Sigmoid colon (tissue), 7 donors: ENCODE results near the gene RYR3. TPM values are rescaled to one million over a fixed set of nuclear protein-coding genes. Genes with fewer than 3 reads are reported as not detected.

Experiments used
- DNase-seq: peaks from one replicate; pipeline ENCODE4 v3.0.0-alpha.2; 2019
- H3K27ac ChIP-seq, 4 donors: fragments of 200-600 bp; sonication (generic); one replicate each; pipeline ENCODE4 v1.5.1; 2016 to 2019; ENCODE audit warnings: mild to moderate bottlenecking in 1 of 4
- H3K27me3 ChIP-seq, 3 donors: fragments of 200-600 bp; sonication (generic); one replicate each; pipeline ENCODE4 v1.5.1; 2019; ENCODE audit warnings: mild to moderate bottlenecking in 1 of 3
- H3K36me3 ChIP-seq, 4 donors: fragments of 200-600 bp; sonication (generic); one replicate each; pipeline ENCODE4 v1.5.1; 2016 to 2019
- H3K4me1 ChIP-seq, 4 donors: fragments of 200-600 bp; sonication (generic); one replicate each; pipeline ENCODE4 v1.5.1; 2017 to 2019
- H3K4me3 ChIP-seq, 4 donors: fragments of 200-600 bp; sonication (generic); one replicate each; pipeline ENCODE4 v1.5.1; 2017 to 2019; ENCODE audit warnings: mild to moderate bottlenecking in 2 of 4, moderate library complexity in 1 of 4
- H3K9me3 ChIP-seq, 4 donors: fragments of 200-600 bp in 3 of 4; sonication (generic) in 3 of 4; one replicate each; pipeline versions ENCODE4 v1.5.1 to v1.6.1; 2013 to 2019
- CTCF ChIP-seq, 4 experiments: fragments of 450-650 bp in 3 of 4; fragments of 200-600 bp in 1 of 4; IDR thresholded peaks; one replicate each; pipeline ENCODE4 v1.5.1; 2016 to 2019; ENCODE audit warnings: antibody characterized with exemption in 4 of 4, mild to moderate bottlenecking in 3 of 4, moderate library complexity in 2 of 4
- EP300 ChIP-seq, 4 donors: sonication (generic); formaldehyde crosslinking; IDR thresholded peaks; one replicate each; pipeline ENCODE4 v1.6.1; 2017; ENCODE audit warnings: antibody characterized with exemption in 4 of 4
- POLR2A ChIP-seq, 2 donors: fragments of 450-650 bp; IDR thresholded peaks; one replicate each; pipeline ENCODE4 v1.6.1; 2016; ENCODE audit warnings: antibody characterized with exemption in 2 of 2, mild to moderate bottlenecking in 2 of 2, moderate library complexity in 2 of 2
- POLR2AphosphoS5 ChIP-seq, 4 donors: sonication (generic); formaldehyde crosslinking; IDR thresholded peaks; one replicate each; pipeline ENCODE4 v1.6.1; 2017; ENCODE audit warnings: antibody characterized with exemption in 4 of 4
- WGBS, 2 donors: extraction: QIAGEN DNeasy Blood & Tissue Kit; methylation state at CpG; one replicate each; pipeline ENCODE4 v1.1.7; 2013; 5-methylcytosine and 5-hydroxymethylcytosine counted together
- intact Hi-C: fragments of 100-400 bp; cut with DNase I; formaldehyde crosslinking; loops from one replicate; pipeline ENCODE4 v1.15.1; 2023
- polyA plus RNA-seq, 3 donors: library from polyadenylated mRNA; stranded (reverse); fragments of 200-250 nt; gene quantifications; one replicate each; pipeline ENCODE4 v1.2.3, GENCODE V29; 2013
- total RNA-seq, 4 donors: library from RNA; depleted of rRNA; stranded (reverse); fragments of >200 nt; gene quantifications; one replicate each; pipeline ENCODE4 v1.1.0, GENCODE V29; 2016
- donor health status: healthy with polysubstance abuse.
- donor health status: Bipolar disorder and iron deficiency.
- donor health status: healthy.

Gene RYR3
- total and polyA plus RNA-seq, 7 donors = 0.38 to 29.1 (median 10.5) TPM; not detected in 1

GRCh38 chr15:33678176-33678575, 367.4 kb downstream of the RYR3 start:
- TF ChIP-seq POLR2AphosphoS5 (IDR thresholded peaks at IDR 0.05) = no peak
- TF ChIP-seq CTCF (IDR thresholded peaks at IDR 0.05) = no peak
- no peak for TF ChIP-seq POLR2A (IDR thresholded peaks at IDR 0.05)
- 52% methylated on average over 3 of the region's 3 CpGs for WGBS, 2 donors
- Histone ChIP-seq H3K27me3 (no peaks in the 10 kb centered on the region), H3K4me1 (no peaks in the 10 kb centered on the region), H3K36me3 (peaks cover 0 to 8% (median 0%) of the 10 kb centered on the region in 4 donors), H3K4me3 (no peak overlapping the region), H3K9me3 (no peaks in the 10 kb centered on the region), H3K27ac (no peak overlapping the region)
- DNase-seq = no peak
- intact Hi-C loops = no loop called here

- no peak for DNase-seq
- Histone ChIP-seq H3K36me3 (peaks cover 0 to 7% (median 0%) of the 10 kb centered on the region in 4 donors), H3K4me3 (no peak overlapping the region), H3K9me3 (no peaks in the 10 kb centered on the region), H3K27me3 (no peaks in the 10 kb centered on the region), H3K27ac (no peak overlapping the region), H3K4me1 (no peaks in the 10 kb centered on the region)
- intact Hi-C loops = no loop called here
- WGBS, 2 donors = 61 to 72% methylated on average over 5 of the region's 5 CpGs
- no peak for TF ChIP-seq CTCF (IDR thresholded peaks at IDR 0.05)
- no peak for TF ChIP-seq POLR2A (IDR thresholded peaks at IDR 0.05)
- no peak for TF ChIP-seq EP300 (IDR thresholded peaks at IDR 0.05)
- TF ChIP-seq POLR2AphosphoS5 (IDR thresholded peaks at IDR 0.05) = no peak
Observed at GRCh38 chr15:33678602-33679001, 367.8 kb downstream of the RYR3 start.

GRCh38 chr15:33679061-33679460, 368.3 kb downstream of the RYR3 start:
- no peaks in the 10 kb centered on the region for H3K9me3 ChIP-seq
- DNase-seq = no peak
- TF ChIP-seq CTCF (IDR thresholded peaks at IDR 0.05) = no peak
- no peak for TF ChIP-seq POLR2AphosphoS5 (IDR thresholded peaks at IDR 0.05)
- TF ChIP-seq EP300 (IDR thresholded peaks at IDR 0.05) = no peak
- TF ChIP-seq POLR2A (IDR thresholded peaks at IDR 0.05) = no peak
- WGBS, 2 donors = 34 to 51% methylated on average over 2 of the region's 2 CpGs
- no peak overlapping the region for H3K27ac ChIP-seq
- H3K4me3 ChIP-seq = no peak overlapping the region
- H3K4me1 ChIP-seq = no peaks in the 10 kb centered on the region
- H3K36me3 ChIP-seq = peaks cover 0 to 6% (median 0%) of the 10 kb centered on the region in 4 donors
- intact Hi-C loops = no loop called here
- H3K27me3 ChIP-seq = no peaks in the 10 kb centered on the region

- no peak for DNase-seq
- Histone ChIP-seq H3K27ac (no peak overlapping the region), H3K4me3 (no peak overlapping the region), H3K4me1 (no peaks in the 10 kb centered on the region), H3K36me3 (peaks cover 0 to 6% (median 0%) of the 10 kb centered on the region in 4 donors), H3K27me3 (no peaks in the 10 kb centered on the region), H3K9me3 (no peaks in the 10 kb centered on the region)
- WGBS, 2 donors = 55 to 75% methylated on average over 5 of the region's 5 CpGs
- TF ChIP-seq CTCF (IDR thresholded peaks at IDR 0.05) = no peak
- TF ChIP-seq EP300 (IDR thresholded peaks at IDR 0.05) = no peak
- TF ChIP-seq POLR2A (IDR thresholded peaks at IDR 0.05) = no peak
- no peak for TF ChIP-seq POLR2AphosphoS5 (IDR thresholded peaks at IDR 0.05)
- intact Hi-C loops = no loop called here
Observed at GRCh38 chr15:33680336-33680735, 369.6 kb downstream of the RYR3 start.

- WGBS, 2 donors = 81 to 84% methylated on average over 12 of the region's 12 CpGs
- Histone ChIP-seq H3K27me3 (no peaks in the 10 kb centered on the region), H3K27ac (no peak overlapping the region), H3K9me3 (no peaks in the 10 kb centered on the region), H3K4me1 (no peaks in the 10 kb centered on the region), H3K36me3 (no peaks in the 10 kb centered on the region), H3K4me3 (no peak overlapping the region)
- intact Hi-C loops = no loop called here
- no peak for DNase-seq
- TF ChIP-seq POLR2AphosphoS5 (IDR thresholded peaks at IDR 0.05) (no peak), CTCF (IDR thresholded peaks at IDR 0.05) (no peak), POLR2A (IDR thresholded peaks at IDR 0.05) (no peak), EP300 (IDR thresholded peaks at IDR 0.05) (no peak)
Observed at GRCh38 chr15:33693166-33693800, 382.5 kb downstream of the RYR3 start.
